HepG2 (cell line): Measurements from ENCODE around the gene CELF2. TPM values are rescaled to one million over a fixed set of nuclear protein-coding genes. Genes with fewer than 3 reads are reported as not detected.

Source experiments
- ATAC-seq: fragments of 200-7000 bp; cut with Tn5 transposase; 3 replicates; pipeline ENCODE4 v1.9.1; 2020; ENCODE audit warnings: mild to moderate bottlenecking, moderate library complexity
- BruUV-seq: library from RNA; stranded (reverse); fragments of 400-500 nt; replicated peaks from 2 replicates; lab custom pipeline; 2021; lab: Mats Ljungman, UMichigan
- CTCF ChIA-PET: fragments of 300-600 bp; formaldehyde crosslinking; extraction: SDS; loops from one replicate; lab custom pipeline; 2021; ENCODE audit warnings: low total read pairs, inconsistent platforms, low intra/inter-chr PET ratio; lab: Yijun Ruan, JAX
- POLR2A ChIA-PET: fragments of 350-600 bp; sonication (Branson Sonifier 250); formaldehyde crosslinking; loops from one replicate; lab custom pipeline; 2020; ENCODE audit warnings: antibody characterized with exemption, inconsistent platforms; lab: Yijun Ruan, JAX
- DNase-seq: peaks from one replicate; pipeline ENCODE4 v3.0.0-alpha.2; 2015; ENCODE audit warnings: low spot score
- FAIRE-seq: peaks from 3 replicates; lab custom pipeline; 2011; peaks lifted over from hg19 to GRCh38; lab: Jason Lieb, UNC
- H2AFZ ChIP-seq: one replicate; pipeline ENCODE4 v1.6.1; 2011; ENCODE audit warnings: low read length, inconsistent platforms
- H3K27ac ChIP-seq: fragments of 300-600 bp; 3 replicates; pipeline ENCODE4 v1.8.0; 2011; ENCODE audit warnings: mixed run types, mild to moderate bottlenecking, mixed read lengths, low read length, inconsistent platforms; ENCODE audit not compliant: insufficient read depth; ENCODE audit errors: extremely low read length
- H3K27me3 ChIP-seq, 2 experiments: fragments of 200-600 bp in 1 of 2; 2 replicates in 1 of 2; 3 replicates in 1 of 2; pipeline versions ENCODE4 v1.6.0 to v1.8.0; 2011; ENCODE audit warnings: low read length in 2 of 2, mild to moderate bottlenecking in 2 of 2, moderate library complexity in 2 of 2, inconsistent platforms in 1 of 2; ENCODE audit not compliant: insufficient read depth in 2 of 2, control insufficient read depth in 1 of 2
- H3K36me3 ChIP-seq, 2 experiments: fragments of 200-600 bp in 1 of 2; replicated peaks in 1 of 2; 2 replicates in 1 of 2; 3 replicates in 1 of 2; pipeline versions ENCODE4 v1.5.1 to v1.8.0; 2011; ENCODE audit warnings: low read length in 2 of 2, inconsistent platforms in 1 of 2; ENCODE audit not compliant: insufficient read depth in 2 of 2, control insufficient read depth in 1 of 2
- H3K4me1 ChIP-seq: 2 replicates; pipeline ENCODE4 v1.5.1; 2012; ENCODE audit warnings: low read length, inconsistent platforms; ENCODE audit not compliant: insufficient read depth
- H3K4me2 ChIP-seq: 2 replicates; pipeline ENCODE4 v1.6.0; 2011; ENCODE audit warnings: low read depth, low read length, inconsistent platforms
- H3K4me3 ChIP-seq, 3 experiments: fragments of 200-600 bp in 1 of 3; sonication (generic), shearing (Covaris generic) in 1 of 3; replicated peaks in 1 of 3; 2 replicates each; pipeline ENCODE4 v1.5.1; 2011 to 2016; ENCODE audit warnings: low read length in 3 of 3, inconsistent platforms in 2 of 3, low read depth in 2 of 3, mild to moderate bottlenecking in 2 of 3, control low read depth in 1 of 3, mixed read lengths in 1 of 3; ENCODE audit not compliant: insufficient read depth in 1 of 3
- H3K79me2 ChIP-seq: one replicate; pipeline ENCODE4 v1.6.1; 2011; ENCODE audit warnings: low read length, inconsistent platforms; ENCODE audit not compliant: insufficient read depth
- H3K9ac ChIP-seq: 2 replicates; pipeline ENCODE4 v1.6.0; 2011; ENCODE audit warnings: mild to moderate bottlenecking, low read depth, low read length, inconsistent platforms; ENCODE audit not compliant: insufficient read depth
- H3K9me3 ChIP-seq: 2 replicates; pipeline ENCODE4 v1.5.1; 2012; ENCODE audit warnings: mild to moderate bottlenecking, low read length
- H4K20me1 ChIP-seq: 2 replicates; pipeline ENCODE4 v1.6.0; 2011; ENCODE audit warnings: inconsistent platforms, mild to moderate bottlenecking, low read length, moderate library complexity; ENCODE audit not compliant: insufficient read depth
- DZIP1 ChIP-seq: sonication (generic); formaldehyde crosslinking; IDR thresholded peaks from 2 replicates; pipeline ENCODE4 v1.5.0; 2020; ENCODE audit warnings: mild to moderate bottlenecking, missing genetic modification reagents
- MXI1 ChIP-seq: IDR thresholded peaks from 3 replicates; pipeline ENCODE4 v1.6.1; 2012; ENCODE audit warnings: low read depth, low read length, inconsistent platforms, borderline replicate concordance
- PATZ1 ChIP-seq: sonication (generic); formaldehyde crosslinking; IDR thresholded peaks from 2 replicates; pipeline ENCODE4 v1.4.0; 2020; ENCODE audit warnings: missing genetic modification reagents
- RARG ChIP-seq: sonication (generic); formaldehyde crosslinking; IDR thresholded peaks from 2 replicates; pipeline ENCODE4 v1.4.0; 2020; ENCODE audit warnings: low read depth, mild to moderate bottlenecking, missing genetic modification reagents
- SIN3B ChIP-seq: fragments of 150-350 bp; IDR thresholded peaks from 2 replicates; pipeline ENCODE4 v1.6.1; 2014; ENCODE audit warnings: low read length
- SIX1 ChIP-seq: sonication (generic); formaldehyde crosslinking; IDR thresholded peaks from 2 replicates; pipeline ENCODE4 v1.4.0; 2020; ENCODE audit warnings: missing genetic modification reagents, borderline replicate concordance
- SUZ12 ChIP-seq: fragments of 150-350 bp; IDR thresholded peaks from 2 replicates; pipeline ENCODE4 v1.6.1; 2014; ENCODE audit warnings: low read depth, low read length
- YEATS2 ChIP-seq: sonication (generic); formaldehyde crosslinking; IDR thresholded peaks from 2 replicates; pipeline ENCODE4 v1.4.0; 2020; ENCODE audit warnings: missing genetic modification reagents, borderline replicate concordance
- ZBTB20 ChIP-seq: sonication (generic); formaldehyde crosslinking; IDR thresholded peaks from 2 replicates; pipeline ENCODE4 v1.8.1; 2023; ENCODE audit warnings: missing genetic modification reagents, low read depth, mild to moderate bottlenecking, borderline replicate concordance
- ZNF350 ChIP-seq: sonication (generic); formaldehyde crosslinking; IDR thresholded peaks from 2 replicates; pipeline ENCODE4 v1.4.0; 2020; ENCODE audit warnings: mild to moderate bottlenecking, low read depth, missing genetic modification reagents, borderline replicate concordance
- ZNF431 ChIP-seq: sonication (generic); formaldehyde crosslinking; IDR thresholded peaks from 2 replicates; pipeline ENCODE4 v1.9.0; 2022; ENCODE audit warnings: missing genetic modification reagents, low read depth, mild to moderate bottlenecking, borderline replicate concordance
- ZNF446 ChIP-seq: sonication (generic); formaldehyde crosslinking; IDR thresholded peaks from 2 replicates; pipeline ENCODE4 v1.5.0; 2020; ENCODE audit warnings: mild to moderate bottlenecking, missing genetic modification reagents
- ZNF724P ChIP-seq: sonication (generic); formaldehyde crosslinking; IDR thresholded peaks from 2 replicates; pipeline ENCODE4 v1.8.0; 2022; ENCODE audit warnings: missing genetic modification reagents, borderline replicate concordance
- ZNF878 ChIP-seq: sonication (generic); formaldehyde crosslinking; IDR thresholded peaks from 2 replicates; pipeline ENCODE4 v1.8.1; 2023; ENCODE audit warnings: mild to moderate bottlenecking, missing genetic modification reagents, moderate library complexity
- WGBS: methylation state at CpG from one replicate; pipeline ENCODE4 v1.1.6; 2017; ENCODE audit warnings: low lambda C conversion rate; 5-methylcytosine and 5-hydroxymethylcytosine counted together
- in situ Hi-C: cut with HindIII; loops from 2 replicates; pipeline ENCODE4 v1.10.0; 2017; ENCODE audit warnings: low pct_unique_long_range_greater_than_20kb; ENCODE audit not compliant: extremely low pct_ligation_motif_present
- intact Hi-C: fragments of 100-400 bp; cut with micrococcal nuclease; formaldehyde crosslinking; loops from one replicate; pipeline ENCODE4 v1.10.0; 2022; ENCODE audit not compliant: unreplicated experiment
- polyA plus RNA-seq, 8 experiments: library from polyadenylated mRNA; depleted of rRNA in 3 of 8; stranded (reverse) in 7 of 8; unstranded in 1 of 8; fragments of >200 nt; fragmentation: Illumina TruSeq in 4 of 8; extraction: Trizol in 4 of 8; gene quantifications; 2 replicates each; pipeline versions ENCODE4 v1.2.1 to v1.2.3, GENCODE V29; 2011 to 2016; ENCODE audit warnings: low read depth in 4 of 8, missing spikeins in 1 of 8, mixed read lengths in 1 of 8; ENCODE audit not compliant: insufficient read depth in 1 of 8
- total RNA-seq, 5 experiments: library from RNA; depleted of rRNA; stranded (reverse); fragments of >200 nt; fragmentation: Illumina TruSeq; extraction: Trizol; gene quantifications; 2 replicates each; pipeline ENCODE4 v1.2.3, GENCODE V29; 2016; ENCODE audit warnings: low read depth in 1 of 5

CELF2 gene
- total and polyA plus RNA-seq, 2 of the 13 experiments (the other 11 are each of a cell fraction or from before 2014, with no cell fraction given) = not detected

GRCh38 chr10:11043039-11043438 lies 25.4 kb downstream of the CELF2 start:
- no TSS peak for BruUV-seq
- H3K9ac ChIP-seq = no peak overlapping the region
- no peak overlapping the region for H3K4me3 ChIP-seq
- no peak overlapping the region for H3K4me2 ChIP-seq
- FAIRE-seq (no peak), ATAC-seq (no peak), DNase-seq (no peak)
- in situ Hi-C loops = no loop called here
- POLR2A ChIA-PET = no interaction called here
- H3K27me3 ChIP-seq = no peaks in the 10 kb centered on the region; a peak in 2 of 5 replicates
- no peak overlapping the region for H2AFZ ChIP-seq
- WGBS = 46% methylated on average over 4 of the region's 4 CpGs
- intact Hi-C loops = no loop called here
- no peaks in the 10 kb centered on the region for H3K4me1 ChIP-seq
- TF ChIP-seq ZNF431 (CRISPR knock-in tag) = no peak
- H3K9me3 ChIP-seq = no peaks in the 10 kb centered on the region
- H3K79me2 ChIP-seq = no peaks in the 10 kb centered on the region
- CTCF ChIA-PET = no interaction called here
- no peak overlapping the region for H3K27ac ChIP-seq
- H3K36me3 ChIP-seq = no peaks in the 10 kb centered on the region
- no peaks in the 10 kb centered on the region for H4K20me1 ChIP-seq

- Histone ChIP-seq H3K9me3 (no peaks in the 10 kb centered on the region), H3K4me3 (no peak overlapping the region), H3K27ac (no peak overlapping the region), H3K79me2 (no peaks in the 10 kb centered on the region), H4K20me1 (no peaks in the 10 kb centered on the region), H2AFZ (no peak overlapping the region), H3K4me1 (no peaks in the 10 kb centered on the region), H3K36me3 (no peaks in the 10 kb centered on the region), H3K4me2 (no peak overlapping the region), H3K9ac (no peak overlapping the region), H3K27me3 (no peaks in the 10 kb centered on the region; a peak in 2 of 5 replicates)
- no TSS peak for BruUV-seq
- intact Hi-C loops = no loop called here
- no peak for FAIRE-seq
- DNase-seq = no peak
- 51% methylated on average over 23 of the region's 23 CpGs for WGBS
- in situ Hi-C loops = no loop called here
- ChIA-PET CTCF (no interaction called here), POLR2A (no interaction called here)
- ATAC-seq = no peak
- no peak for TF ChIP-seq SIX1 (CRISPR knock-in tag)
- no peak for TF ChIP-seq ZBTB20
- no peak for TF ChIP-seq RARG
- no peak for TF ChIP-seq ZNF724P (CRISPR knock-in tag)
- TF ChIP-seq SUZ12 = no peak
- no peak for TF ChIP-seq SIN3B
- no peak for TF ChIP-seq DZIP1 (CRISPR knock-in tag)
- no peak for TF ChIP-seq ZNF446 (CRISPR knock-in tag)
- no peak for TF ChIP-seq MXI1
- TF ChIP-seq ZNF878 = no peak
- TF ChIP-seq YEATS2 (CRISPR knock-in tag) = no peak
- no peak for TF ChIP-seq PATZ1 (CRISPR knock-in tag)
- TF ChIP-seq ZNF350 (CRISPR knock-in tag) = no peak
Observed at GRCh38 chr10:11043446-11044127, 25.9 kb downstream of the CELF2 start.
